Esophagus muscularis mucosa (tissue), 3 donors: ENCODE data around the gene BLID.

Source experiments
- CTCF ChIP-seq, 3 experiments: fragments of 200-600 bp in 2 of 3; fragments of 450-650 bp in 1 of 3; sonication (generic) in 2 of 3; IDR thresholded peaks; one replicate each; pipeline ENCODE4 v1.5.1; 2017 to 2019; ENCODE audit warnings: antibody characterized with exemption in 3 of 3, mild to moderate bottlenecking in 2 of 3, moderate library complexity in 1 of 3
- POLR2A ChIP-seq: fragments of 450-650 bp; IDR thresholded peaks from one replicate; pipeline ENCODE4 v1.6.1; 2017; ENCODE audit warnings: antibody characterized with exemption, moderate library complexity, mild to moderate bottlenecking, low read depth
- POLR2AphosphoS5 ChIP-seq, 2 donors: sonication (generic); formaldehyde crosslinking; IDR thresholded peaks; one replicate each; pipeline ENCODE4 v1.6.1; 2017; ENCODE audit warnings: antibody characterized with exemption in 2 of 2

GRCh38 chr11:122098261-122098980 lies 17.6 kb downstream of the BLID start:
- no peak for TF ChIP-seq POLR2A
- TF ChIP-seq CTCF (IDR thresholded peaks at IDR 0.05), result no peak
- no peak for TF ChIP-seq POLR2AphosphoS5 (IDR thresholded peaks at IDR 0.05)
